SK-N-MC (cell line): ENCODE data around the gene PPM1J.
A peak's percentile ranks its signal among the peaks of the same experiment; 100 is the strongest.

Experiments
- DNase-seq: peaks from one replicate; pipeline ENCODE4 v3.0.0-alpha.2; 2011; ENCODE audit warnings: low read depth, low spot score
- H3K27ac ChIP-seq: fragments of 200-600 bp; sonication (generic); 2 replicates; pipeline ENCODE4 v1.5.1; 2016; ENCODE audit warnings: mixed run types
- H3K36me3 ChIP-seq: fragments of 200-600 bp; sonication (generic); 2 replicates; pipeline ENCODE4 v1.6.1; 2017; ENCODE audit warnings: antibody characterized with exemption, low read length, mixed read lengths; ENCODE audit not compliant: insufficient read depth
- H3K4me3 ChIP-seq: fragments of 200-600 bp; sonication (generic); 2 replicates; pipeline ENCODE4 v1.5.1; 2016
- H3K9ac ChIP-seq: fragments of 200-600 bp; sonication (generic); 2 replicates; pipeline ENCODE4 v1.8.0; 2017; ENCODE audit warnings: mixed run types, mixed read lengths; ENCODE audit not compliant: insufficient read length
- H3K9me3 ChIP-seq: fragments of 200-600 bp; sonication (generic); 2 replicates; pipeline ENCODE4 v1.6.1; 2017; ENCODE audit warnings: low read depth, mild to moderate bottlenecking, antibody characterized with exemption, low read length, moderate library complexity, mixed read lengths
- EZH2 ChIP-seq: fragments of 200-600 bp; sonication (generic); IDR thresholded peaks from one replicate; pipeline ENCODE4 v1.6.1; 2017; ENCODE audit warnings: antibody characterized with exemption
- FOXP2 ChIP-seq: optimal IDR thresholded peaks from 2 replicates; pipeline ENCODE3; 2011; ENCODE audit warnings: mild to moderate bottlenecking, moderate library complexity; ENCODE audit not compliant: insufficient read depth; ENCODE audit errors: extremely low read length, control extremely low read depth
- POLR2AphosphoS5 ChIP-seq: IDR thresholded peaks from 2 replicates; pipeline ENCODE4 v1.6.1; 2012; ENCODE audit warnings: mild to moderate bottlenecking, low read depth, low read length, borderline replicate concordance

Gene PPM1J

DNA sequence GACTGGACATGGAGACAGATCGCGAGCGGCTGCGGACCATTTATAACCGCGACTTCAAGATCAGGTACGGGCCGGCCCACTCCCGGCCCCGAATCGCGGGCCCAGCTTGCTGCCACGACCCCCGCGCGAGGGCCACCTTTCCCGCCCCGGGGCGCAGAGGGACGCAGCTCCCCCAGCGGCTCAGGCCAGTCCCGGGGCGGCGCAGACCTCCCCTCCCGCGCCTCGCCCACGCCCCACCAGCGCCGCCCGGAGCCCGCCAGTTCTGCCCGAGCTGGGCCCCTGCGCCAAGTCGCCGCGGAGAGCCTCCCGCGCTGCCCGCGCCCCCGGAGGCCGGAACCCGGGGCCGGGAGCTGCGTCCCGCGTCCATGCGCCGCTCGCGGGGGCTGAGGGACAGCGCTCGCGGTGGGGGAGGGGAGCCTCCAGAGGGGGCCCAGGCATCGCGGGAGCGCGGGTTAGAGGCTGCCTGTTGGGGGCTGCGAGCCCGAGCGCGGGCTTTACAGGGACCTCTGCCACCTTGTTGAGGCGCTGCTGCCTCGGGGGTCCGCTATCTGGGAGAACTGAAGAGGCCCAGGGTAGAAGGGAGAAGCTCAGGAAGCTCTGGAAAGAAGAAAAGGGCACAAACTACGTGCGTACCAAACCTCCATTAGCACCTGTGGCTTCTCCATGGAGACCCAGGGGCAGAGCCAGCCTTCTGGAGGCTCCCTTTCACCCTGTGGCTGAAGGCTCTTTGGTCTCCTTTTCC, 40.0 kb downstream of the PPM1J start:
- TF ChIP-seq EZH2, result no peak
- no peak for TF ChIP-seq POLR2AphosphoS5
- TF ChIP-seq FOXP2, result no peak
- DNase-seq, result no peak
- H3K9ac ChIP-seq, result peak overlapping the region; percentile 93
- H3K27ac ChIP-seq, result peak overlapping the region; percentile 79; the same call in 1 of the 2 replicates
- no peaks in the 10 kb centered on the region for H3K9me3 ChIP-seq
- H3K36me3 ChIP-seq, result peaks cover 35% of the 10 kb centered on the region
- peak overlapping the region; percentile 93 for H3K4me3 ChIP-seq

DNA sequence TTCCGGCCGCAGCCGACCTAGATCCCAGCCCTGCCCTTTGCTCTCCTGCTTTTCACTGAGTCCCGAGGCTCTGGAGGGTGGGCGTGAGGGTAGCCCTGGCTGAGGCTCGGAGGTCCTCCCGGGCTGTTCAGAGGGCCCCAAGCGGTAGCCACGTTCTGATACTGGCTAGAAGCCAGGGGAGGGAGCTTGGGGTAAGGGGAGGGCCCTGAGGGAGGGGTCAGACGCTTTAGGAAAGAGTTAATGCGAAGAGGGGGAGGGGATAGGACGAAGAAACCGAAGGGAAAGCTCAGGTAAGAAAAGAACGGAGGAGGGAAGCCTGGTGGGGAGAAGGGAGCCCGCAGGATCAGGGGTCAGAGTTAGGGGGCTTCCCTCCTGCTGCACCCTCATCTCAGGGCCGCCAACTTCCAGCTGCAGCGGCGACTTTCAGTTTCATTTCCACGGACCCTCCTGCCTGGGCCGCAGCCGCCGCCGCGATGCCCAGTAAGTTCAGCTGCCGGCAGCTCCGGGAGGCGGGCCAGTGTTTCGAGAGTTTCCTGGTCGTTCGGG, 40.6 kb downstream of the PPM1J start, which contains the start of gene MOV10:
TSS of gene MOV10 (plus strand) at position 220 of the 546 bp plus-strand sequence. CDS start at position 474, 254 bp downstream.
- Histone ChIP-seq H3K9me3 (no peaks in the 10 kb centered on the region), H3K4me3 (peak within 1 kb of the TSS; percentile 93), H3K27ac (peak within 1 kb of the TSS; percentile 79), H3K9ac (peak within 1 kb of the TSS; percentile 93), H3K36me3 (peaks cover 37% of the 10 kb centered on the region)
- DNase-seq, result no peak
- TF ChIP-seq POLR2AphosphoS5 (peak; percentile 71; the same call in 1 of the 2 replicates), FOXP2 (no peak)

DNA sequence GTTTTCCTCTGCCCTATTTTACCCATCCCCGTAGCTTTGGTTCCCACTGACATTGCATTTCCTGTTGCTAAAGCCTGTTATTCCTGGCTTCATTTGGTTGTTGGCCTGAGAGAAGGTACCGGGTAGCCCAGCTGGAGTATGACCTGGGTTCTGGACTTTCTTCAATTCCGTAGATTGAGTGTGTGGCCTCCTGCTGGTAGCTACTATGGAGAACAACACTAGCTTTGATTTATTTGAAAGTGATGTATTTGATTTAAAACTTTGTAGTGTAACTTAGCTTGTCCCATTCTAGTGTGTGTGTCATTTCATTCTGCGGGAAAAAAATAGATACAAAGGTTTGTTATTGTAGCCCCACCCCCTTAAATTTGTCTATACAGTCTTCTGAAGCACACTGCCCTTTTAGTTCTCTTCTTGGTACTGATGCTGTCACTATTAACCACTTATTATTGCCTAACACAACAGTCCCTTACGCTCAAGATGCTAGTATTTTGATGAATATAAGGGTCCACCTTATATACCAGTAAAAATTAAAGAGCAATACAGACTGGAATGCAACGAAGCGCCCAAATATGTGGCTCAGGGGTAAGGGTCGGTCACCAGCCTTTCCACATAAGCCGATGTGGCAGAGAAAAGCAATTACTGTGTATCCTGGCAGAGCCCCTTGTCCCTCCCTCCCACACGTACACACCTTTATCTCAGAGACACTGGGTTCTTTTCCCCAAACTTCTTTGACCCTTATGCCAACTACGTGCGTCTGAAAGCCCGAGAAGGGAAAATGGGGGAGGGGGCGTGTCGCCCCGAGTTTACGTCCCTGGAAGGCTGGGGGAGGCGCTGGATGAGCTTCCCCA, 41.3 kb downstream of the PPM1J start:
- no peaks in the 10 kb centered on the region for H3K9me3 ChIP-seq

DNA sequence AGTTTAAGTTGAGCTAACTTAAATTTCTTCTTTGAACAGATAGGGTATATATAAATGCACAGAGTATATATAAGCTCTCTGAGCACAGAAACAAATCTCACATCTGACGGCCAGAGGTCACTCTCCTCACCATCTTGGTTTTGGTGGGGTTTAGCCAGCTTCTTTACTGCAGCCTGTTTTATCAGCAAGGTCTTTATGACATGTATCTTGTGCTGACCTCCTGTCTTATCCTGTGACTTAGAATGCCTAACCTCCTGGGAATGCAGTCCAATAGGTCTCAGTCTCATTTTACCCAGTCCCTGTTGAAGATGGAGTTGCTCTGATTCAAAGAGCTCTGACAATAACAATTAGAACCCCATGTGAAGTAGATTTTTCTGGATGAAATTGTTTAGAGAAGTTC, 42.3 kb downstream of the PPM1J start:
- Histone ChIP-seq H3K27ac (0 out of 2 replicates have a peak overlapping the region, but pooled peaks have one; percentile 63), H3K36me3 (peaks cover 53% of the 10 kb centered on the region)

More for the DNA sequence above, 41.3 kb downstream of the PPM1J start:
- peak overlapping the region; percentile 79 for H3K27ac ChIP-seq
- TF ChIP-seq POLR2AphosphoS5 (no peak; the same call in 1 of the 2 replicates), EZH2 (no peak), FOXP2 (no peak)
- peak overlapping the region; percentile 93 for H3K9ac ChIP-seq
- peak overlapping the region; percentile 93 for H3K4me3 ChIP-seq
- no peak for DNase-seq
- peaks cover 43% of the 10 kb centered on the region for H3K36me3 ChIP-seq

DNA sequence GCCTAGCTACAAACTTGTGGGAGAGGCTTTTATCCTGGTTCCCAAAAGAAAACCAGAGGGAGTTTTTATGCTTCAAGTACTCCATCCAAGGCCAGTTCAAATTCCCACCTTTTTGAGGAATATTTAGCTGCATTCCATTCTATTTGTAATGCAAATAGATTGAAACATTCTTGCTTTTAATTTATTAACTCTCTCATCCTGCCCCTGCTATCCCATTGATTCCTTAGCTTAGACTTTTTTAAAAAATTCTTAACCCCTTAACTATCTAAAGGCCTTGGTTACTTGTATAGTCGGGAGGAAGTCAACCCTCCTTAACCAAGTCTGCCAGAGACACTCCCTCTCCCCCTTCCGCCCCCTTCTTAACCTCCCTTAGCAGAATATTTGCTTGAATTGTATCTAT, 43.1 kb downstream of the PPM1J start:
- Histone ChIP-seq H3K4me3 (no peak overlapping the region), H3K27ac (peak overlapping the region; percentile 63), H3K9me3 (no peaks in the 10 kb centered on the region), H3K36me3 (peaks cover 62% of the 10 kb centered on the region), H3K9ac (no peak overlapping the region)
- no peak for DNase-seq
- TF ChIP-seq FOXP2 (no peak), POLR2AphosphoS5 (no peak), EZH2 (no peak)

More for the DNA sequence above, 42.3 kb downstream of the PPM1J start:
- DNase-seq, result no peak
- Histone ChIP-seq H3K9me3 (no peaks in the 10 kb centered on the region), H3K9ac (no peak overlapping the region), H3K4me3 (no peak overlapping the region)
- TF ChIP-seq EZH2 (no peak), FOXP2 (no peak), POLR2AphosphoS5 (no peak)

DNA sequence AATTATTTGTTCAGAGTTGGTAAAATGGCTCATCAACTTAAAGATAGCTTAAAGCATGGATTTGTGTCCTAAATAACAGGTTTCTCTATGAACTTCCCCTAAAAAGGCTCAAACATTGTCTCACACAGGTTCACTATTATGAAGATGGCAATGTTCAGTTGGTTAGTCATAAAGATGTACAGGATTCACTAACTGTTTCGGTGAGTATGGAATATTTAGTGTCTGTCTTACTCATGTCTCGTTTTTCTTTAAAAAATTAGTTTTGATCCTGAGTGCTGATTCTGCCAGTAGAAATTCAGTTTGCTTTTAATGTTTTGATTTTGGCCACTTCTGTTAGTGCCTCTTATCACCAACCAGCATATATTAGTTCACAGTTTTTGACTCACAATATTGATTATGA, 48.2 kb downstream of the PPM1J start:
- no peak for TF ChIP-seq POLR2AphosphoS5
- H3K9me3 ChIP-seq, result no peaks in the 10 kb centered on the region
- H3K27ac ChIP-seq, result no peak overlapping the region
- H3K36me3 ChIP-seq, result peaks cover 89% of the 10 kb centered on the region
- no peak overlapping the region for H3K9ac ChIP-seq
- DNase-seq, result no peak
- no peak overlapping the region for H3K4me3 ChIP-seq

DNA sequence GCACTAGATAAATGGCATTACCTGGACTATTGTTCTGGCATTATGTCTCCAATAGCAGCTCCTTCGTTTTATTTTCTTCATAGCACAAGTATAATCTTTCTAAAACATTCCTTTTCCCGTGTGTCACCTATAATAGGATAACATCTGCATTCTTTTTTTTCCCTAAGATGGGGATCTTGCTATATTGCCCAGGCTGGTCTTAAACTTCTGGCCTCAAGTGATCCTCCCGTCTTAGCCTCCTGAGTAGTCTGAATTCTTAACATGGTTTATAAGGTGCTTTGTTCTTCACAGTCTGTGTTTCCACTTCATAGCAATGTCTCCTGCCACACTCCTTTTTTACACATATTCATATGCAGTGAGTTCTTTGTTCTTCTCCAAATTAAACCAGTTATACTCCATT, 49.3 kb downstream of the PPM1J start:
- no peak for TF ChIP-seq FOXP2
- no peak for TF ChIP-seq POLR2AphosphoS5
- no peak for TF ChIP-seq EZH2
- Histone ChIP-seq H3K9me3 (no peaks in the 10 kb centered on the region), H3K9ac (no peak overlapping the region), H3K36me3 (peaks cover 89% of the 10 kb centered on the region), H3K4me3 (no peak overlapping the region), H3K27ac (no peak overlapping the region)
- no peak for DNase-seq
